ENCODE data around the gene ATXN3L.

Gene ATXN3L

GRCh38 chrX:13268874-13269273 lies 51.0 kb downstream of the ATXN3L start:
- DNase-seq = no peak
- H3K4me3 ChIP-seq (ENCODE audit: low read depth in 1 of 2, low read length in 2 of 2) = no peak overlapping the region
- ATAC-seq (ENCODE audit: insufficient read depth, low read depth) = no peak
- no peaks in the 10 kb centered on the region for H3K27me3 ChIP-seq (ENCODE audit: insufficient read depth, low read length, poor library complexity)
- H4K20me1 ChIP-seq (ENCODE audit: insufficient read depth, low read length) = no peaks in the 10 kb centered on the region
- H3K36me3 ChIP-seq (ENCODE audit: insufficient read depth, low read length) = no peaks in the 10 kb centered on the region
- H3K9ac ChIP-seq (ENCODE audit: low read depth, low read length) = no peak overlapping the region
- TF ChIP-seq, protein P1, sequence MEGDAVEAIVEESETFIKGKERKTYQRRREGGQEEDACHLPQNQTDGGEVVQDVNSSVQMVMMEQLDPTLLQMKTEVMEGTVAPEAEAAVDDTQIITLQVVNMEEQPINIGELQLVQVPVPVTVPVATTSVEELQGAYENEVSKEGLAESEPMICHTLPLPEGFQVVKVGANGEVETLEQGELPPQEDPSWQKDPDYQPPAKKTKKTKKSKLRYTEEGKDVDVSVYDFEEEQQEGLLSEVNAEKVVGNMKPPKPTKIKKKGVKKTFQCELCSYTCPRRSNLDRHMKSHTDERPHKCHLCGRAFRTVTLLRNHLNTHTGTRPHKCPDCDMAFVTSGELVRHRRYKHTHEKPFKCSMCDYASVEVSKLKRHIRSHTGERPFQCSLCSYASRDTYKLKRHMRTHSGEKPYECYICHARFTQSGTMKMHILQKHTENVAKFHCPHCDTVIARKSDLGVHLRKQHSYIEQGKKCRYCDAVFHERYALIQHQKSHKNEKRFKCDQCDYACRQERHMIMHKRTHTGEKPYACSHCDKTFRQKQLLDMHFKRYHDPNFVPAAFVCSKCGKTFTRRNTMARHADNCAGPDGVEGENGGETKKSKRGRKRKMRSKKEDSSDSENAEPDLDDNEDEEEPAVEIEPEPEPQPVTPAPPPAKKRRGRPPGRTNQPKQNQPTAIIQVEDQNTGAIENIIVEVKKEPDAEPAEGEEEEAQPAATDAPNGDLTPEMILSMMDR (IDR thresholded peaks at IDR 0.05; ENCODE audit: borderline replicate concordance, extremely low read depth, low read length, poor library complexity, severe bottlenecking) = no peak
- TF ChIP-seq EZH2 (IDR thresholded peaks at IDR 0.05; ENCODE audit: borderline replicate concordance, low read depth, low read length, severe bottlenecking) = no peak
- H3K9me3 ChIP-seq (ENCODE audit: insufficient read depth, low read length, severe bottlenecking) = no peaks in the 10 kb centered on the region
- H3K4me1 ChIP-seq (ENCODE audit: insufficient read depth, low read length) = no peaks in the 10 kb centered on the region
- H3K27ac ChIP-seq (ENCODE audit: low read length) = no peak overlapping the region
- no peak overlapping the region for H2AFZ ChIP-seq (ENCODE audit: low read depth, low read length)
- no peaks in the 10 kb centered on the region for H3K79me2 ChIP-seq (ENCODE audit: insufficient read depth, low read length)
- H3K4me2 ChIP-seq (ENCODE audit: insufficient read depth, low read length) = no peak overlapping the region

Data from DND-41 (cell line).